ENCODE measurements around the gene KIT.

Gene KIT

GRCh38 chr4:54745031-54745770 lies 87.4 kb downstream of the KIT start:
- H3K27me3 ChIP-seq (ENCODE audit: control insufficient read depth, insufficient read depth, low read length): no peaks in the 10 kb centered on the region
- no peaks in the 10 kb centered on the region for H3K9me3 ChIP-seq (ENCODE audit: control insufficient read depth, low read length)
- no peak overlapping the region for H3K27ac ChIP-seq
- H3K4me2 ChIP-seq (ENCODE audit: low read length): no peak overlapping the region
- H3K36me3 ChIP-seq (ENCODE audit: control insufficient read depth, insufficient read depth, low read length): no peaks in the 10 kb centered on the region
- no peak overlapping the region for H3K9ac ChIP-seq
- H3K79me2 ChIP-seq: no peaks in the 10 kb centered on the region
- no peak for TF ChIP-seq CTCF (IDR thresholded peaks at IDR 0.05)
- H3K4me1 ChIP-seq: no peaks in the 10 kb centered on the region
- no peak overlapping the region for H3K4me3 ChIP-seq (ENCODE audit: low read depth, low read length)
- no peak overlapping the region for H2AFZ ChIP-seq

- H3K9me3 ChIP-seq (ENCODE audit: control insufficient read depth, low read length): no peaks in the 10 kb centered on the region
- no peak for TF ChIP-seq CTCF (IDR thresholded peaks at IDR 0.05)
- no peak overlapping the region for H3K4me2 ChIP-seq (ENCODE audit: low read length)
- H3K79me2 ChIP-seq: no peaks in the 10 kb centered on the region
- H3K9ac ChIP-seq: no peak overlapping the region
- no peak overlapping the region for H3K27ac ChIP-seq
- H3K36me3 ChIP-seq (ENCODE audit: control insufficient read depth, insufficient read depth, low read length): no peaks in the 10 kb centered on the region
- H3K27me3 ChIP-seq (ENCODE audit: control insufficient read depth, insufficient read depth, low read length): no peaks in the 10 kb centered on the region
- H2AFZ ChIP-seq: no peak overlapping the region
- no peak overlapping the region for H3K4me3 ChIP-seq (ENCODE audit: low read depth, low read length)
- H3K4me1 ChIP-seq: no peaks in the 10 kb centered on the region
Observed at GRCh38 chr4:54746218-54746617, 88.5 kb downstream of the KIT start.

GRCh38 chr4:54750341-54750740 lies 92.6 kb downstream of the KIT start:
- H3K4me3 ChIP-seq (ENCODE audit: low read depth, low read length): no peak overlapping the region
- no peaks in the 10 kb centered on the region for H3K9me3 ChIP-seq (ENCODE audit: control insufficient read depth, low read length)

GRCh38 chr4:54754394-54754793 lies 96.6 kb downstream of the KIT start:
- Histone ChIP-seq H3K36me3 (ENCODE audit: control insufficient read depth, insufficient read depth, low read length) (no peaks in the 10 kb centered on the region), H3K4me3 (ENCODE audit: low read depth, low read length) (no peak overlapping the region), H3K79me2 (no peaks in the 10 kb centered on the region), H2AFZ (no peak overlapping the region), H3K4me1 (no peaks in the 10 kb centered on the region), H3K27me3 (ENCODE audit: control insufficient read depth, insufficient read depth, low read length) (no peaks in the 10 kb centered on the region), H3K9ac (no peak overlapping the region), H3K4me2 (ENCODE audit: low read length) (no peak overlapping the region), H3K27ac (no peak overlapping the region), H3K9me3 (ENCODE audit: control insufficient read depth, low read length) (no peaks in the 10 kb centered on the region)
- no peak for TF ChIP-seq CTCF (IDR thresholded peaks at IDR 0.05)

More at GRCh38 chr4:54750341-54750740, 92.6 kb downstream of the KIT start:
- H3K27ac ChIP-seq: no peak overlapping the region
- H3K9ac ChIP-seq: no peak overlapping the region
- H3K4me1 ChIP-seq: no peaks in the 10 kb centered on the region
- no peak overlapping the region for H3K4me2 ChIP-seq (ENCODE audit: low read length)
- no peaks in the 10 kb centered on the region for H3K36me3 ChIP-seq (ENCODE audit: control insufficient read depth, insufficient read depth, low read length)
- H3K27me3 ChIP-seq (ENCODE audit: control insufficient read depth, insufficient read depth, low read length): no peaks in the 10 kb centered on the region
- no peaks in the 10 kb centered on the region for H3K79me2 ChIP-seq
- TF ChIP-seq CTCF (IDR thresholded peaks at IDR 0.05): no peak
- H2AFZ ChIP-seq: no peak overlapping the region

GRCh38 chr4:54764476-54764875 lies 106.7 kb downstream of the KIT start:
- no peak overlapping the region for H3K27ac ChIP-seq
- H3K27me3 ChIP-seq (ENCODE audit: control insufficient read depth, insufficient read depth, low read length): no peaks in the 10 kb centered on the region
- no peaks in the 10 kb centered on the region for H3K9me3 ChIP-seq (ENCODE audit: control insufficient read depth, low read length)
- no peak overlapping the region for H3K4me3 ChIP-seq (ENCODE audit: low read depth, low read length)
- no peak for TF ChIP-seq CTCF (IDR thresholded peaks at IDR 0.05)
- no peaks in the 10 kb centered on the region for H3K4me1 ChIP-seq
- H3K9ac ChIP-seq: no peak overlapping the region
- H3K4me2 ChIP-seq (ENCODE audit: low read length): no peak overlapping the region
- H3K79me2 ChIP-seq: no peaks in the 10 kb centered on the region
- H2AFZ ChIP-seq: no peak overlapping the region
- H3K36me3 ChIP-seq (ENCODE audit: control insufficient read depth, insufficient read depth, low read length): no peaks in the 10 kb centered on the region

Data from parathyroid adenoma (tissue), 2 donors.